H1 (cell line): ENCODE results near the gene TOMM40L. TPM values are rescaled to one million over a fixed set of nuclear protein-coding genes. Genes with fewer than 3 reads are reported as not detected.

Experiments
- CTCF ChIA-PET: fragments of 300-600 bp; sonication (Branson Sonifier 250); formaldehyde crosslinking; loops from one replicate; lab custom pipeline; 2021; ENCODE audit not compliant: partially characterized antibody; lab: Charles Lee
- POLR2A ChIA-PET: fragments of 300-600 bp; sonication (Branson Sonifier 250); formaldehyde crosslinking; loops from one replicate; lab custom pipeline; 2021; ENCODE audit warnings: inconsistent platforms; ENCODE audit not compliant: partially characterized antibody; lab: Charles Lee
- DNase-seq, 2 experiments: peaks; one replicate each; pipeline versions ENCODE4 v3.0.0 to v3.0.0-alpha.2; 2010 to 2022; ENCODE audit warnings: low spot score in 2 of 2, low read depth in 1 of 2, mixed read lengths in 1 of 2
- FAIRE-seq: peaks from 2 replicates; lab custom pipeline; 2011; peaks lifted over from hg19 to GRCh38; lab: Jason Lieb, UNC
- H2AFZ ChIP-seq: 2 replicates; pipeline ENCODE4 v1.8.1; 2012; ENCODE audit warnings: low read length, inconsistent platforms
- H2AK5ac ChIP-seq: 2 replicates; pipeline ENCODE4 v1.6.1; 2013; ENCODE audit warnings: low read depth, low read length
- H2BK120ac ChIP-seq: replicated peaks from 2 replicates; pipeline ENCODE3; 2013; ENCODE audit warnings: low read depth, low read length, inconsistent platforms
- H2BK12ac ChIP-seq: 2 replicates; pipeline ENCODE4 v1.6.1; 2013; ENCODE audit warnings: low read depth, low read length
- H2BK15ac ChIP-seq: 2 replicates; pipeline ENCODE4 v1.6.1; 2013; ENCODE audit warnings: low read length
- H2BK20ac ChIP-seq: 2 replicates; pipeline ENCODE4 v1.6.1; 2013; ENCODE audit warnings: low read length
- H2BK5ac ChIP-seq: 2 replicates; pipeline ENCODE4 v1.6.1; 2013; ENCODE audit warnings: low read depth, low read length
- H3K14ac ChIP-seq: 2 replicates; pipeline ENCODE4 v1.6.1; 2013; ENCODE audit warnings: inconsistent platforms; ENCODE audit not compliant: insufficient read length
- H3K18ac ChIP-seq: 2 replicates; pipeline ENCODE4 v1.6.1; 2013; ENCODE audit warnings: low read length; ENCODE audit errors: extremely low read depth
- H3K23ac ChIP-seq: 2 replicates; pipeline ENCODE4 v1.6.1; 2013; ENCODE audit warnings: inconsistent platforms; ENCODE audit not compliant: insufficient read length
- H3K23me2 ChIP-seq: 2 replicates; pipeline ENCODE4 v1.6.1; 2013; ENCODE audit warnings: low read depth, low read length
- H3K27ac ChIP-seq: 2 replicates; pipeline ENCODE4 v1.6.1; 2011; ENCODE audit warnings: low read depth, low read length, inconsistent platforms
- H3K27me3 ChIP-seq, 4 experiments: replicated peaks in 1 of 4; 1 replicate in 1 of 4; 2 replicates in 3 of 4; pipeline versions ENCODE4 v1.6.1 to v1.8.1; 2011 to 2013; ENCODE audit warnings: low read length in 3 of 4, mild to moderate bottlenecking in 3 of 4, inconsistent platforms in 2 of 4, mixed read lengths in 2 of 4, moderate library complexity in 1 of 4; ENCODE audit not compliant: control insufficient read depth in 3 of 4, insufficient read depth in 3 of 4; ENCODE audit errors: extremely low read depth in 1 of 4
- H3K36me3 ChIP-seq, 4 experiments: 2 replicates each; pipeline versions ENCODE4 v1.6.1 to v1.8.1; 2011 to 2013; ENCODE audit warnings: mild to moderate bottlenecking in 4 of 4, low read length in 3 of 4, moderate library complexity in 2 of 4, control low read depth in 1 of 4, inconsistent platforms in 1 of 4; ENCODE audit not compliant: insufficient read depth in 4 of 4, control insufficient read depth in 2 of 4
- H3K4ac ChIP-seq: replicated peaks from 2 replicates; pipeline ENCODE3; 2013; ENCODE audit warnings: low read length, low read depth, mixed read lengths, inconsistent platforms; ENCODE audit not compliant: insufficient read length
- H3K4me1 ChIP-seq, 4 experiments: replicated peaks in 1 of 4; 1 replicate in 1 of 4; 2 replicates in 3 of 4; pipeline versions ENCODE4 v1.6.1 to v1.8.1; 2011 to 2013; ENCODE audit warnings: low read length in 3 of 4, inconsistent platforms in 2 of 4, mixed read lengths in 1 of 4; ENCODE audit not compliant: insufficient read depth in 4 of 4, control insufficient read depth in 3 of 4
- H3K4me2 ChIP-seq, 2 experiments: 2 replicates each; pipeline versions ENCODE4 v1.6.1 to v1.8.1; 2011 to 2013; ENCODE audit warnings: low read depth in 2 of 2, low read length in 2 of 2, control low read depth in 1 of 2, inconsistent platforms in 1 of 2, mild to moderate bottlenecking in 1 of 2; ENCODE audit not compliant: insufficient read depth in 1 of 2
- H3K4me3 ChIP-seq, 4 experiments: fragments of 200-600, 300-600 bp in 1 of 4; sonication (generic), shearing (Covaris generic), sonication (Bioruptor Twin) in 1 of 4; 2 replicates each; pipeline versions ENCODE4 v1.5.1 to v1.8.1; 2011 to 2016; ENCODE audit warnings: low read length in 4 of 4, low read depth in 3 of 4, control low read depth in 2 of 4, inconsistent platforms in 2 of 4, mild to moderate bottlenecking in 2 of 4, mixed read lengths in 1 of 4, moderate library complexity in 1 of 4; ENCODE audit not compliant: insufficient read depth in 2 of 4; ENCODE audit errors: extremely low read depth in 1 of 4
- H3K56ac ChIP-seq: replicated peaks from 2 replicates; pipeline ENCODE3; 2013; ENCODE audit warnings: low read depth, mild to moderate bottlenecking, mixed read lengths, low read length, inconsistent platforms; ENCODE audit not compliant: insufficient read length
- H3K79me1 ChIP-seq: 2 replicates; pipeline ENCODE4 v1.6.1; 2013; ENCODE audit warnings: low read depth, low read length, control low read depth
- H3K79me2 ChIP-seq, 2 experiments: 2 replicates each; pipeline versions ENCODE4 v1.6.1 to v1.8.1; 2012 to 2013; ENCODE audit warnings: low read length in 2 of 2, mild to moderate bottlenecking in 2 of 2, inconsistent platforms in 1 of 2; ENCODE audit not compliant: insufficient read depth in 2 of 2, control insufficient read depth in 1 of 2
- H3K9ac ChIP-seq, 4 experiments: replicated peaks in 1 of 4; 1 replicate in 1 of 4; 2 replicates in 3 of 4; pipeline versions ENCODE4 v1.6.1 to v1.8.1; 2011 to 2013; ENCODE audit warnings: low read depth in 3 of 4, low read length in 3 of 4, control low read depth in 2 of 4, mild to moderate bottlenecking in 2 of 4, moderate library complexity in 2 of 4, inconsistent platforms in 1 of 4; ENCODE audit errors: extremely low read depth in 1 of 4
- H3K9me3 ChIP-seq, 2 experiments: 2 replicates each; pipeline versions ENCODE4 v1.6.1 to v1.8.1; 2012 to 2013; ENCODE audit warnings: mild to moderate bottlenecking in 2 of 2, moderate library complexity in 2 of 2, control low read depth in 1 of 2, inconsistent platforms in 1 of 2, low read depth in 1 of 2, low read length in 1 of 2, mixed read lengths in 1 of 2; ENCODE audit not compliant: insufficient read depth in 2 of 2
- H4K20me1 ChIP-seq, 2 experiments: replicated peaks in 1 of 2; 2 replicates each; pipeline versions ENCODE3 to v1.8.1; 2011 to 2013; ENCODE audit warnings: inconsistent platforms in 2 of 2, low read length in 2 of 2, mild to moderate bottlenecking in 1 of 2; ENCODE audit not compliant: insufficient read depth in 2 of 2, control insufficient read depth in 1 of 2
- H4K5ac ChIP-seq: 2 replicates; pipeline ENCODE4 v1.6.1; 2013; ENCODE audit warnings: low read length, low read depth, mixed read lengths, inconsistent platforms; ENCODE audit not compliant: insufficient read length
- H4K8ac ChIP-seq: 2 replicates; pipeline ENCODE4 v1.8.0; 2013; ENCODE audit warnings: mild to moderate bottlenecking, moderate library complexity, low read length, inconsistent platforms; ENCODE audit not compliant: insufficient read depth; ENCODE audit errors: extremely low read depth
- H4K91ac ChIP-seq: replicated peaks from 2 replicates; pipeline ENCODE3; 2013; ENCODE audit warnings: low read length, mixed read lengths, inconsistent platforms; ENCODE audit not compliant: insufficient read length
- BRCA1 ChIP-seq: IDR thresholded peaks from 2 replicates; pipeline ENCODE4 v1.6.1; 2012; ENCODE audit warnings: low read depth, low read length, improper control_type of control experiment
- CHD1 ChIP-seq: IDR thresholded peaks from 2 replicates; pipeline ENCODE4 v1.6.1; 2012; ENCODE audit warnings: low read depth, low read length, improper control_type of control experiment
- CTBP2 ChIP-seq: IDR thresholded peaks from 2 replicates; pipeline ENCODE4 v1.7.0; 2011; ENCODE audit warnings: borderline replicate concordance, mild to moderate bottlenecking, moderate library complexity, mixed read lengths, low read length; ENCODE audit not compliant: insufficient read depth, insufficient read length
- GTF2F1 ChIP-seq: IDR thresholded peaks from 2 replicates; pipeline ENCODE4 v1.6.1; 2012; ENCODE audit warnings: low read depth, low read length, improper control_type of control experiment, borderline replicate concordance
- KDM5A ChIP-seq: fragments of 200-600 bp; IDR thresholded peaks from 2 replicates; pipeline ENCODE4 v1.7.1; 2012; ENCODE audit warnings: mild to moderate bottlenecking, low read length, inconsistent platforms, mixed read lengths
- RBBP5 ChIP-seq: IDR thresholded peaks from 2 replicates; pipeline ENCODE4 v1.7.1; 2012; ENCODE audit warnings: low read depth, mild to moderate bottlenecking, inconsistent platforms, low read length, moderate library complexity, borderline replicate concordance
- SP1 ChIP-seq: IDR thresholded peaks from 2 replicates; pipeline ENCODE4 v1.6.1; 2011; ENCODE audit warnings: low read depth, low read length
- WGBS, 2 experiments: shearing (Covaris generic) in 1 of 2; methylation state at CpG; one replicate each; pipeline versions ENCODE4 v1.1.6 to v1.1.7; 2013 to 2015; ENCODE audit warnings: low lambda C conversion rate in 2 of 2, mixed read lengths in 2 of 2, inconsistent platforms in 1 of 2, low coverage in 1 of 2, missing lambda C conversion rate in 1 of 2; ENCODE audit not compliant: insufficient replicate concordance in 2 of 2, insufficient coverage in 1 of 2, insufficient read length in 1 of 2; ENCODE audit errors: extremely low coverage in 1 of 2, missing lambda C conversion rate in 1 of 2; 5-methylcytosine and 5-hydroxymethylcytosine counted together
- polyA plus RNA-seq, 7 experiments: library from polyadenylated mRNA; depleted of rRNA in 3 of 7; stranded (reverse) in 5 of 7; unstranded in 2 of 7; fragments of >200 nt in 5 of 7; fragments of 200-250 nt in 2 of 7; gene quantifications; 1 replicate in 5 of 7; 2 replicates in 1 of 7; 4 replicates in 1 of 7; pipeline versions ENCODE4 v1.2.1 to v1.2.3, GENCODE V29; 2011 to 2013; ENCODE audit warnings: missing spikeins in 2 of 7, mixed read lengths in 2 of 7
- total RNA-seq: library from RNA; stranded (reverse); fragmentation: NEBNext Ultra II Directional; extraction: Animal tissue kit (Norgen Biotek cat#: 25700); gene quantifications from 2 replicates; pipeline ENCODE4 v1.2.1, GENCODE V29; 2021

Gene TOMM40L
- total and polyA plus RNA-seq, 2 of the 8 experiments (the other 6 are each of a cell fraction or from before 2014, with no cell fraction given) = 11.4 to 15.0 TPM

GRCh38 chr1:161242313-161242712 lies 16.5 kb downstream of the TOMM40L start:
- Histone ChIP-seq H2AFZ (no peak overlapping the region), H3K27me3 (no peaks in the 10 kb centered on the region), H4K20me1 (no peaks in the 10 kb centered on the region), H3K36me3 (no peaks in the 10 kb centered on the region), H4K91ac (no peak overlapping the region), H3K27ac (no peak overlapping the region), H3K14ac (no peak overlapping the region), H2BK20ac (no peak overlapping the region), H3K4me3 (no peak overlapping the region), H2BK15ac (no peak overlapping the region), H3K23me2 (no peaks in the 10 kb centered on the region), H2BK12ac (no peak overlapping the region), H3K18ac (no peak overlapping the region), H2BK120ac (no peak overlapping the region), H2AK5ac (no peak overlapping the region), H3K4ac (no peak overlapping the region), H4K8ac (no peak overlapping the region), H3K9me3 (no peaks in the 10 kb centered on the region), H4K5ac (no peak overlapping the region), H3K79me2 (no peaks in the 10 kb centered on the region), H3K9ac (no peak overlapping the region), H3K79me1 (no peaks in the 10 kb centered on the region), H3K56ac (no peak overlapping the region), H3K4me2 (no peak overlapping the region), H2BK5ac (no peak overlapping the region), H3K4me1 (no peaks in the 10 kb centered on the region), H3K23ac (no peak overlapping the region)
- ChIA-PET CTCF (interaction anchor here (1.0 to 8.6 kb wide), 4 partner anchors 14 to 139 kb away, joined by 3 to 84 read pairs (median 4); partner anchors contain the start of gene TOMM40L), POLR2A (no interaction called here)
- DNase-seq = no peak
- WGBS, 2 experiments = 81% methylated on average over 2 of the region's 2 CpGs; no CpG with 5 or more reads in 1 of the 2 experiments
- FAIRE-seq = no peak
- no peak for TF ChIP-seq CTBP2
- no peak for TF ChIP-seq RBBP5
- TF ChIP-seq GTF2F1 = no peak
- TF ChIP-seq CHD1 = no peak
- TF ChIP-seq KDM5A = no peak
- TF ChIP-seq BRCA1 = no peak
- no peak for TF ChIP-seq SP1
